Activated naive CD4-positive, alpha-beta T cell treated with anti-CD3 and anti-CD28 coated beads, Interleukin-2, amount 50 U/mL, for 16 hours (primary cell): ENCODE measurements around the gene RGS5.
"Not testable (repeated sequence)": the region's sequence is repeated elsewhere in the genome, so short reads cannot be mapped to it uniquely, and the experiment has no call there.

Experiments used
- DNase-seq: peaks from one replicate; pipeline ENCODE4 v3.0.0-alpha.2; 2020

RGS5 gene

GRCh38 chr1:163202833-163203451, at the start of gene RGS5:
TSS of gene RGS5 (minus strand) at chr1:163202916. CDS start at chr1:163202835, 81 bp downstream.
- DNase-seq: no peak

GRCh38 chr1:163250382-163250974, 47.8 kb upstream of the RGS5 start:
- DNase-seq: no peak

- no peak for DNase-seq
These were observed 45.3 kb upstream of the RGS5 start for GRCh38 chr1:163248064-163248463.

- not testable (repeated sequence) for DNase-seq
These were observed 41.9 kb upstream of the RGS5 start for GRCh38 chr1:163244648-163245047.

- DNase-seq: no peak
These were observed 39.0 kb upstream of the RGS5 start for GRCh38 chr1:163241746-163242145.

GRCh38 chr1:163240705-163241104, 38.0 kb upstream of the RGS5 start:
- DNase-seq: no peak

- DNase-seq: not testable (repeated sequence)
These were observed 30.9 kb upstream of the RGS5 start for GRCh38 chr1:163233643-163234042.

- no peak for DNase-seq
These were observed 28.7 kb upstream of the RGS5 start for GRCh38 chr1:163231385-163231784.

- no peak for DNase-seq
These were observed 28.1 kb upstream of the RGS5 start for GRCh38 chr1:163230827-163231226.

GRCh38 chr1:163228271-163228670, 25.6 kb upstream of the RGS5 start:
- DNase-seq: not testable (repeated sequence)

GRCh38 chr1:163227126-163227525, 24.4 kb upstream of the RGS5 start:
- DNase-seq: no peak

- no peak for DNase-seq
These were observed 10.9 kb upstream of the RGS5 start for GRCh38 chr1:163213626-163214025.

- DNase-seq: no peak
These were observed 9.0 kb upstream of the RGS5 start for GRCh38 chr1:163211667-163212066.

- DNase-seq: no peak
These were observed 2.8 kb upstream of the RGS5 start for GRCh38 chr1:163205513-163205912.

- no peak for DNase-seq
These were observed 845 bp upstream of the RGS5 start for GRCh38 chr1:163203561-163203960.

- no peak for DNase-seq
These were observed 810 bp downstream of the RGS5 start for GRCh38 chr1:163201906-163202305.

- DNase-seq: no peak
These were observed 5.7 kb downstream of the RGS5 start for GRCh38 chr1:163197022-163197421.

GRCh38 chr1:163196449-163196787, 6.3 kb downstream of the RGS5 start:
- no peak for DNase-seq

- DNase-seq: no peak
These were observed 6.8 kb downstream of the RGS5 start for GRCh38 chr1:163195728-163196448.

GRCh38 chr1:163191301-163191700, 11.4 kb downstream of the RGS5 start:
- no peak for DNase-seq

- DNase-seq: no peak
These were observed 13.8 kb downstream of the RGS5 start for GRCh38 chr1:163188947-163189346.

GRCh38 chr1:163187849-163188248, 14.9 kb downstream of the RGS5 start:
- DNase-seq: no peak

GRCh38 chr1:163186862-163187261, 15.9 kb downstream of the RGS5 start:
- DNase-seq: no peak

GRCh38 chr1:163182330-163182949, 20.3 kb downstream of the RGS5 start:
- no peak for DNase-seq
